T1000 (cell line): ENCODE data around the gene ST3GAL4.

Experiments used
- DNase-seq: peaks from one replicate; lab custom pipeline; 2025; ENCODE audit warnings: mixed read lengths; lab: John Stamatoyannopoulos, UW

Gene ST3GAL4

DNA sequence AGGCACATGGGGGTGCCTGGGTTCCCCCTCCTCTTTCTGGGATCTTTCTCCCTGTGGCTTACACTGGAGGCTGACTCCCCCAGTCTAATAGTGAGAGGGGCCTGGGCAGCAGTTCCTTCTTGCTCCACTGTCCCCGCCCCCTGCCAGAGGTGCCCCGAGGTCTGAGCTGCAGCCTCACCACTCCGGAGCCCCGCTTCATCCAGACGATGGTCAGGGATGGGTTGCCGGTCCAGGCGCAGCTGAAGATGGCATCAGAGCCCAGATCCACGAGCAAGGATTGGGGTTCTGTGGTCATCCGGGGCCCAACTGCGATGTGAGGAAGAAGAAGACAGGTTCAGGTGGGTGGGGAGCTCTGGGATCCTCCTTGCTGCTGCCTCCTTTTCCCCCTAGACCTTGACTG, 91.1 kb downstream of the ST3GAL4 start:
- no peak for DNase-seq

DNA sequence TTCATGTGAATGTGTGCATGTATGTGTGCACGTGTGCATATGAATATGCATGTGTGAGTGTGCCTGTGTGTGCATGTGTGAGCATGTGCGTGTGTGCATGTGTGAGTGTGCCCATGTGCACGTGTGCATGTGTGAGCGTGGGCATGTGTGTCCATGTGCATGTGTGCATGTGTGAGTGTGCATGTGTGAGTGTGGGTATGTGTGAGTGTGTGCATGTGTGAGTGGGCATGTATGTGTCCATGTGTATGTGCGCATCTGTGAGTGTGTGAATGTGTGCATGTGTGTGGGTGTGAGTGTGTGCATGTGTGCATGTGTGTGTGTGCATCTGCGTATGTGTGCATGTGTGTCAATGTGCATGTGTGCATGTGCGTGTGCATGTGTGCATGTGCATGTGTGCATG, 94.7 kb downstream of the ST3GAL4 start:
- no peak for DNase-seq

DNA sequence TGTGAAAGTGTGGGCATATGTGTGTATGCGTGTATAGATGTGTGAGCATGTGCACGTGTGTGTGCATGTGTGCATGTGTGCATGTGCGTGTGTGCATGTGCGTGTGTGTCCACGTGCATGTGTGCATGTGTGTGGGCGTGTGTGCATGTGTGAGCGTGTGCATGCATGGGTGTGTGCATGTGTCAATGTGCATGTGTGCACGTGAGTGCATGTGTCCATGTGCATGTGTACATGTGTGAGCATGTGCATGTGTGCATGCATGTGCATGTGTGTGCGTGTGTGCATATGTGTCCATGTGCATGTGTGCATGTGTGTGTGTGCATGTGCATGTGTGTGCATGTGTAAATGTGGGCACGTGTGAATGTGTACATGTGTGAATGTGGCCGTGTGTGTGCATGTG, 95.3 kb downstream of the ST3GAL4 start:
- DNase-seq = no peak

DNA sequence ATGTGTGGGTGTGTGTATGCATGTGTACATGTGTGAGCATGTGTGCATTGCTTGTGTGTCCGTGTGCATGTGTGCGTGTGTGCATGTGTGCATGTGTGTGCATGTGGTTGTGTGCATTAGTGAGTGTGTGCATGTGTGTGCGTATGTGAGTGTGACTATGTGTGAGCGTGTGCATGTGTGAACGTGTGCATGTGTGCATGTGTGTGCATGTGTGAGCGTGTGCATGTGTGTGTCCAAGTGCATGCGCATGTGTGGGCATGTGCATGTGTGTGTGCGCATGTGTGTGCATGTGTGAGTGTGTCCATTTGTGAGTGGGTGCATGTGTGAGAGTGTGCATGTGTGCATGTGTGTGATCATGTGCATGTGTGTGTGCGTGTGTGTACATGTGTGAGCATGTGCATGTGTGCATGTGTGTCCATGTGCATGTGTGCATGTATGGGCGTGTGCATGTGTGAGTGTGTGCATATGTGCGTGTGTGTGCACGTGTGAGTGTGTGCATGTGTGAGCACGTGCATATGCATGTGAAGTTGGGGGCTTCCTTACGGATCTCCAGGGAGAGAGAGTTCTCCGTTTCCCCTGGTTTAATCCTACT, 95.8 kb downstream of the ST3GAL4 start:
- no peak for DNase-seq

DNA sequence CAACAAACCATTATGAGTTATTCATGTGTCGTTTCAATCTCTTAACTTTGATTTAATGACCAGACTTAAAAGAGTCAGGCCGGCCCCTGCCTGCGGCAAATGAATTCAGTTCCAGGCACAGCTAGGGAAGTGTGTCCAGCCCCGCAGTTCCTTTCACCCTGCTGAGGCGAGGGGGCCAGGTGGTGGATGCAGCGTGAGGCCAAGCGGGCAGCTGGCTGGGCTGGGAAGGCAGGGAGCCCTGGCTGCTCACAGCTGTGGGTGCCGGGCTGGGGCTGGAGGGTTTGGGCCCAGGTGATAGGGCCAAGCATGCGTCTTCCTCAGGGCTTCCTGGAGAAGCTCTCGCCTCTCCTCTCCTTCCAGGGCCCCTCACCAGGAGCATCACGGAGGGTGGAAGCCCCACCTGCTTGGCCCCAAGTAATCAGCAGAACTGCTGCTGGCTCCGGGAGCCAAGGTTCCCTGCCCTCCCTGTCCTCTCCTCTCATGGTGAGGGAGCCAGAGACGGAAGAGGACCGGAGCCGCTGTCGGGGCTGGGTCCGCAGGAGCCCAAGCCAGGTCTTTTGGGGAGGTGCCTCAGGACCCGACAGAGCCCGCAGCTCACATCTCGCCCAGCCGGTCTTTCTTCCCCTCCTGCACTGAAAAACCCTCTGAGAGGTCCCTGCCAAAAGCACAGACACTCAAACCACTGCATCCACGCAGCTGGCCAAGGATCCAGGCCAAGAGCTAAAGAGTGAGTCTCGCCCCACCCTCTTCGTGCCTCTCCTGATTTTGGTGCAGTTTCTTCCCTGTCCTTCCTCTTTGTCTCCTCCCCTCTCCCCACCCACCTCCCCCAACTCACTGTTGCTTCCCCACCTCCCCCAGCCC, 97.0 kb downstream of the ST3GAL4 start:
- no peak for DNase-seq

DNA sequence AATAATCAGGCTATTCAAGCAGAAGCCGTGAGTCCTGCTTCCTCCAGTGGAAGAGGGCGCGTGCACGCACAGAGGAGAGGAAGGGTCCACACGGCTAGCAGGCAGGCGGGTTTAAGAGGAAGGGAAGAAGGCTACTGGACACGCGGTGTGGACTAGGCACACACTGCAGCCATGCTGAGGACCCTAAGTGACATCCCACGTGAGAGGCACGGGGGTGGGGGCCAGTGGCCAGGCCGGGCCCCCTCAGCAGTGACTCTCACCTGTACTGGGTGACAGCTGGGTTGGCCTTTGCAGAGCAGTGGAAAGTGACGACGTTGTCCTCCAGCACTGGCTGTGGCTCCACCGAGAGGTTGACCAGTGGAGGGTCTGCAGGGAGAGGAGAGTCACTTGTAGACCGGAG, 100.6 kb downstream of the ST3GAL4 start:
- DNase-seq = no peak

DNA sequence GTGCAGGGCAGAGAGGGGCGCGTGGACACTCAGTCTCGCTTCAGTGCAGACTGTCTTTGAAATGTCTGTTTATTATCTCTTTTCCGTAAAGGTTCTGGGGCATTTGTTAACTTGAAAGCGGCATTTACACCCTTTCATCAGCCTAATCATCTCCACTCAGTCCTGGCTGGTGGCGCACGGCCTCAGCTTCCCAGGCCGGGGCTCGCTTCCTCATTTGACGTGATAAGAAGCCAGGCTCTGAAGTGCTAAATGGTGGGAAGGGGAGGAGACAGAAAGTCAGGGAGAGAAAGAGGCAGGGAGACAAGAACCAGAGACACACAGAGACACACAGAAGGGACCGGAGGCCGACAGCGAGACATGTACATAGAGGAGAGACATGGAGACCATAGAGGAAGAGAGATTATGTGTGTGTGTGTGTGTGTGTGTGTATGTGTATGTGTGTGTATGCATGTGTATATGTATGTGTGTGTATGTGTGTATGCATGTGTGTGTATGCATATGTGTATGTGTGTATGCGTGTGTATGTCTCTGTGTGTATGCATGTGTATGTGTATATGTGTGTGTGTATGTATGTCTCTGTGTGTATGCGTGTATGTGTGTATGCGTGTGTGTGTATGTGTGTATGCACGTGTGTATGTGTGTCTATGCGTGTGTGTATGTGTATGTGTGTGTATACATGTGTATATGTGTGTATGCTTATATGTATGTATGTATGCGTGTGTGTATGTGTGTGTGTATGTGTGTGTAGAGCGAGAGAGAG, 101.5 kb downstream of the ST3GAL4 start:
- DNase-seq = no peak

DNA sequence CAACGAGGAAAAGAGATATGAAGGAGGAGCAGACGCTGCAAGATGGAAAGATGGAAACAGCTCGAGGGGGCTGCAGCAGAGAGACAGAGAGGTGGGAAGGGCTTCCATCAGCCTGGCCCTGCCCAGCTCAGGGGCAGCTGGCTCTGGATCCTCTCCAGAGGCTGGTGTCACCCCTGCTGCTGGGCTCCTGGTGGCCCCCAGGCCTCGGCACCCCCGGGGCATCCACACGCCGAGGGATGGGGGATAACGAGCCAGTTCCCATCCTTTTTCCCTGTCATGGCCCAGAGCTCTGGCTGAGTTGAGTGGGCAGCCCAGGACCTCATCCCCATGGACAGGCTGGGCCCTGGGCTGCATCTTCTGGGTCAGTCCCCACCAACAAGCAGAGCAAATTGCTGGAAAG, 102.3 kb downstream of the ST3GAL4 start:
- DNase-seq = no peak

DNA sequence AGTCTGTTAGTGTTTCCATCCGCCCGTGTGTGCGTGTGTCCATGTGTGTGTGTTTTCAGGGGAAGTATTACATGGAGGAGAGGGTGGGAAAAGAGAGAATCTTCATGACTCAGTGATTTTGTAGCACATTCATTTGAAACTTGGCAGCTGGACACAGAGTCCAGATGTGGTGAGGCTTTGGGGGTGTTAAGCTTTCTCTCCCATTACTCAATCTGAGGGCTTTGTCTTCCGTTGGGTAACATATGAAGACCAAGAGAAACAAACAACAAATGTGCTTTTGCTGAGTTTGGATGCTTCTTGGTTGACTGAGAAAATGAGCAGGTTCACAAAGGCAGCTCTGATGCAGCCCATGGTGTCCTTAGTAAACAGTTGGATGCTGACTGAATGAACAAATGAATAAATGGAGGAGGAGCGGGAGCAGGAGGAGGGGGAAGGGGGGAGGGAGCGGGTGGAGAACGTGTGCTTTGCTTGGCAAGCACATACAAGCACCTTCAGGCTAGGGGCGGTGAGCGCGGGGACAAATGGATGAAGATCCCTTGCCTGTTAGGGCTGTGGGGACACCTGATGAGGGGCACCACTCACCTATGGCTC, 104.3 kb downstream of the ST3GAL4 start:
- DNase-seq = no peak

DNA sequence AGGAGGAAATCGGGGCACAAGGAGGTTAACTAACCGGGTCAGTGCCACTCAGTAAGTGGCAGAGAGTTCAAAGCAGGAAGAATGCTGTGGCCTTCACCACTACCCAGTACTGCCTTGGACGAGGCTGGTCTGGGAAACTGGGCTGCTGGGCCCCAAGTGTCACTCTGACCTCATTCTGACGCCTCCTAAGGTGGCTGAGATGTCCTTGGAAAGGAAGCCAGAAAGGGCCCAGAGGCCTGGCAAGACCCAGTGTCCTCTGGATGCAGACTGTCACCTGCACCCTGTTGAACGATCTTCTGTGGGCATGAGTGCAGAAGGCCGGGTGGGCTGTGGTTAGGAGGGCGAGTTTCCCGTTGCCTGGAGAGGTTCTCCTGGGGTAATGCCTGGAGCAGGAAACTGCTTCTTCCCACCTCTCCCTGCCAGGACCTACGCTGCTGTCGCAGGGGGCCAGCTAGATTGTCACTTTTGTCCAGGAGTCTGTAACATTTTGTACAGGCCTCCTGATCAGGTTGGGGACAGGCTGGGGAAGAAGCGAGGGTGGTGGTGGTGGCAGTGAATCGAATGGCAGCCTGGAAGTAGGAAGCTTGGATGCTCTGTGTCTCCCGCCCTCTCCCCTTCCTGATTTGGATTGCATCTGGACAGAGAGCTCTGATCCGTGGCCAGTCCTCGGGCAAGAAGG, 105.1 kb downstream of the ST3GAL4 start:
- no peak for DNase-seq

DNA sequence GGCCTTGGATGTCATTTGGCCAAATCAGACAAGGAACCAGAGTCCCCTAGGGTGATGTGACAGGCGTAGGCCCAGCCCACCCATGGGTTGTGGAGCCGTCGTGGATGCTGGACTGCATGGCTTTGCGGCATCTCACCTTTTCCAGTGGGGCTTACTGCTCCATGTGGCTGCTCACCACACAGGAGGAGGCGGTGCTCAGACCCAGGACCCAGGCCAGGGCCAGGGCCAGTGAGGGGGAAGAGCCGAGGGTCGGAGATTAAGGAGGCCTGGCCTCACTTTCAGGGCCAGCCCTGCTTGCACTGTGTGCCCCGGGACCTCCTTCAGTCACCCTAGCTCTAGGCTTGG, 105.6 kb downstream of the ST3GAL4 start:
- no peak for DNase-seq

DNA sequence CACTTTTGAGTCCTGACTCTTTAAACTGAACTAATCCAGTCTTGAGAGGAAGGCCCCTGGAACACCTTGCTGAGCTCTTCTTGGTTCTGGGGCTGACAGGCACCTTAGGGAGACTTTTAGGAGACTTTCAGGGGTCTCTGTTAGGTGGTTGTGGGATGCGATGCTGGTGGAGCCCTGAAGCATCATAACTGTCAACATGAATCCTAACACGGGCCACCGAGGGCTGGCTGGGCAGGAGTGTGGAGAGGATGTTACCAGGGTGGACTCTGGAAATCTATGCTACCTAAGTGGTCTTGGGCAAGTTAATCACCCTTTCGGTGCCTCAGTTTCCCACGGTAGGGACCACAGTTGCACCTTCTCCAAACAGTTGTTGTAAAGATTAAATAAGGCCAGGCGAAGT, 106.5 kb downstream of the ST3GAL4 start:
- DNase-seq = no peak

DNA sequence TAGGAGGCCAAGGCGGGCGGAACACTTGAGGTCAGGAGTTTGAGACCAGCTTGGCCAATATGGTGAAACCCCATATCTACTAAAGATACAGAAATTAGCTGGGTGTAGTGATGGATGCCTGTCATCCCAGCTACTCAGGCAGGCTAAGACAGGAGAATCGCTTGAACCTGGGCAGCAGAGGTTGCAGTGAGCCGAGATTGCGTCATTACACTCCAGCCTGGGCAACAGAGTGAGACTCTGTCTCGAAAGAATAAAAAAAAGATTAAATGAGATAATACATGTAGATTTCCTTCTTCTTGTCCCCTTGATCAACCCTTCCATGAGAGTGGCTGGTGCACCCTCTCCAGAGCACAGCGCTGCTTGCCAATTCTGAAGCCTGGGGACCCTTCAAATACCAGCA, 106.9 kb downstream of the ST3GAL4 start:
- no peak for DNase-seq
